H1 (cell line): Measurements from ENCODE around the gene TRHDE.

Source experiments
- EZH2 ChIP-seq: fragments of 200-600 bp; sonication (generic); IDR thresholded peaks from 2 replicates; pipeline ENCODE4 v1.7.1; 2012; ENCODE audit warnings: low read depth, mild to moderate bottlenecking, moderate library complexity, low read length, inconsistent platforms; ENCODE audit not compliant: severe bottlenecking
- JUND ChIP-seq: IDR thresholded peaks from 2 replicates; pipeline ENCODE4 v1.6.1; 2011; ENCODE audit warnings: mild to moderate bottlenecking, improper control_type of control experiment, low read length

DNA sequence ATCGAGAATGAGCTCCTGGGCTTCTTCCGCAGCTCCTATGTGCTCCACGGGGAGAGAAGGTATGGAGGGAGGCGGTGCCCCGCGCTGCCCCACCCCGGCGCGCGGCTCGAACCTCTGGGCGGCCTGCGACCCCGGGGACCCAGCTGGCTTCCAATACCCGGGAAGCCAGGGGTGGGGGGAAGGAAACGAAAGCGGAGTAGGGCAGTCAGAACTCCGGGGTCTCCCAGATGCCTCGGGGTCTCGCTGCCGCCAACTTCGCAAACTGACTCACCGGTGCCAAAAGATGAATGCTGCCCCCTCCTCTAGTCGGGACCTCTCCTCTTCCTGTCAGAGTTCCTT, 1.3 kb downstream of the TRHDE start:
- peak; percentile 85 for TF ChIP-seq EZH2
- TF ChIP-seq JUND, result no peak
